Spleen (tissue), 11 donors: ENCODE results near the gene HLCS. TPM values are rescaled to one million over a fixed set of nuclear protein-coding genes. Genes with fewer than 3 reads are reported as not detected.

Source experiments
- DNase-seq: peaks from one replicate; pipeline ENCODE4 v3.0.0-alpha.2; 2020
- H3K27ac ChIP-seq, 8 donors: fragments of 200-600 bp; sonication (generic) in 7 of 8; 1 replicate in 4 of 8; 2 replicates in 4 of 8; pipeline versions ENCODE4 v1.5.0 to v1.8.0; 2016 to 2021; ENCODE audit warnings: inconsistent platforms in 4 of 8, mild to moderate bottlenecking in 4 of 8, moderate library complexity in 1 of 8
- H3K27me3 ChIP-seq, 7 donors: fragments of 200-600 bp; sonication (generic) in 6 of 7; replicated peaks in 1 of 7; 1 replicate in 4 of 7; 2 replicates in 3 of 7; pipeline versions ENCODE4 v1.5.0 to v1.8.0; 2016 to 2021; ENCODE audit warnings: inconsistent platforms in 3 of 7, mild to moderate bottlenecking in 1 of 7
- H3K36me3 ChIP-seq, 6 donors: fragments of 200-600 bp; sonication (generic) in 5 of 6; 1 replicate in 4 of 6; 2 replicates in 2 of 6; pipeline versions ENCODE4 v1.5.0 to v1.8.0; 2016 to 2021; ENCODE audit warnings: inconsistent platforms in 2 of 6
- H3K4me1 ChIP-seq, 6 donors: fragments of 200-600 bp; sonication (generic) in 5 of 6; 1 replicate in 3 of 6; 2 replicates in 3 of 6; pipeline versions ENCODE4 v1.5.0 to v1.8.0; 2016 to 2021; ENCODE audit warnings: inconsistent platforms in 3 of 6
- H3K4me3 ChIP-seq, 8 donors: fragments of 200-600 bp; sonication (generic) in 7 of 8; 1 replicate in 4 of 8; 2 replicates in 4 of 8; pipeline versions ENCODE4 v1.5.0 to v1.8.0; 2016 to 2021; ENCODE audit warnings: inconsistent platforms in 4 of 8, mild to moderate bottlenecking in 4 of 8, moderate library complexity in 2 of 8
- H3K9me3 ChIP-seq, 8 donors: fragments of 200-600 bp; sonication (generic) in 7 of 8; 1 replicate in 4 of 8; 2 replicates in 4 of 8; pipeline versions ENCODE4 v1.5.0 to v1.8.0; 2016 to 2021; ENCODE audit warnings: inconsistent platforms in 4 of 8
- CTCF ChIP-seq, 11 experiments: fragments of 200-600 bp in 7 of 11; fragments of 450-650 bp in 4 of 11; sonication (generic) in 4 of 11; IDR thresholded peaks in 8 of 11; conservative IDR thresholded peaks in 3 of 11; 1 replicate in 7 of 11; 2 replicates in 4 of 11; pipeline versions ENCODE4 v1.4.0 to v1.8.0; 2016 to 2021; ENCODE audit warnings: antibody characterized with exemption in 11 of 11, inconsistent platforms in 4 of 11, mild to moderate bottlenecking in 1 of 11
- POLR2A ChIP-seq, 3 donors: fragments of 450-650 bp; IDR thresholded peaks; one replicate each; pipeline ENCODE4 v1.5.1; 2017; ENCODE audit warnings: antibody characterized with exemption in 3 of 3, mild to moderate bottlenecking in 1 of 3
- POLR2AphosphoS5 ChIP-seq, 3 donors: sonication (generic); formaldehyde crosslinking; IDR thresholded peaks; one replicate each; pipeline ENCODE4 v1.5.1; 2017; ENCODE audit warnings: antibody characterized with exemption in 3 of 3
- WGBS, 5 donors: extraction: QIAGEN DNeasy Blood & Tissue Kit in 3 of 5; methylation state at CpG; one replicate each; pipeline versions ENCODE4 v1.1.5 to v1.1.7; 2013 to 2018; 5-methylcytosine and 5-hydroxymethylcytosine counted together
- intact Hi-C: fragments of 100-400 bp; cut with DNase I; formaldehyde crosslinking; loops from one replicate; pipeline ENCODE4 v1.15.0; 2023; ENCODE audit warnings: low total_unique reads
- polyA plus RNA-seq, 3 donors: library from polyadenylated mRNA; stranded (reverse); fragments of 200-250 nt; gene quantifications; one replicate each; pipeline ENCODE4 v1.2.1, GENCODE V29; 2013
- total RNA-seq, 7 donors: library from RNA; depleted of rRNA in 3 of 7; stranded (reverse); fragments of >200 nt in 3 of 7; fragmentation: NEBNext Ultra II Directional in 4 of 7; extraction: Animal tissue kit (Norgen Biotek cat#: 25700) in 4 of 7; gene quantifications; one replicate each; pipeline versions ENCODE4 v1.1.0 to v1.2.1, GENCODE V29; 2016 to 2021
- donor health status: healthy with polysubstance abuse.
- donor health status: DM: no; HTN: no; CAD: no; lungs with moderate emphysema.
- donor health status: DM: no; HTN: no; CAD: no.
- donor health status: Bipolar disorder and iron deficiency.
- donor health status: healthy.
- donor health status: DM: no; HTN: no; CAD: no.
- donor health status: DM: yes; HTN: yes; CAD: no.

Gene HLCS
- total and polyA plus RNA-seq, 10 donors = 1.7 to 22.8 (median 16.3) TPM

- Histone ChIP-seq H3K4me3 (no peak overlapping the region), H3K36me3 (no peaks in the 10 kb centered on the region), H3K27ac (no peak overlapping the region), H3K4me1 (peaks cover 0 to 5% (median 2%) of the 10 kb centered on the region in 6 donors), H3K9me3 (peaks cover 0 to 5% (median 0%) of the 10 kb centered on the region in 8 donors), H3K27me3 (peaks cover 0 to 11% (median 0%) of the 10 kb centered on the region in 7 donors)
- intact Hi-C loops = no loop called here
- TF ChIP-seq POLR2AphosphoS5 (IDR thresholded peaks at IDR 0.05) (no peak), POLR2A (IDR thresholded peaks at IDR 0.05) (no peak), CTCF (IDR thresholded peaks at IDR 0.05 in 8 of 11, conservative IDR thresholded peaks at IDR 0.05 in 3 of 11) (no peak)
- no peak for DNase-seq
- 33 to 42% (median 37%) methylated on average over 25 to 38 of the region's 38 CpGs for WGBS, 5 donors
These were observed 28.2 kb upstream of the HLCS start for GRCh38 chr21:36994501-36995158.

- Histone ChIP-seq H3K9me3 (peaks cover 0 to 5% (median 0%) of the 10 kb centered on the region in 8 donors), H3K27me3 (peaks cover 0 to 11% (median 0%) of the 10 kb centered on the region in 7 donors), H3K4me1 (peaks cover 0 to 12% (median 4%) of the 10 kb centered on the region in 6 donors), H3K4me3 (no peak overlapping the region), H3K27ac (no peak overlapping the region), H3K36me3 (no peaks in the 10 kb centered on the region)
- intact Hi-C loops = no loop called here
- 62 to 86% (median 76%) methylated on average over 7 of the region's 7 CpGs for WGBS, 5 donors
- no peak for DNase-seq
- no peak for TF ChIP-seq POLR2A (IDR thresholded peaks at IDR 0.05)
- no peak for TF ChIP-seq POLR2AphosphoS5 (IDR thresholded peaks at IDR 0.05)
- TF ChIP-seq CTCF (IDR thresholded peaks at IDR 0.05 in 8 of 11, conservative IDR thresholded peaks at IDR 0.05 in 3 of 11) = no peak
These were observed 26.2 kb upstream of the HLCS start for GRCh38 chr21:36992671-36993070.

- intact Hi-C loops = no loop called here
- no peak for DNase-seq
- H3K27ac ChIP-seq = peak overlapping the region; percentile 76 to 94 (median 92)
- peaks cover 0 to 5% (median 0%) of the 10 kb centered on the region in 8 donors for H3K9me3 ChIP-seq
- H3K4me3 ChIP-seq = peak overlapping the region in 6 of 8 donors; percentile 62 to 80 (median 66)
- peaks cover 0 to 11% (median 0%) of the 10 kb centered on the region in 7 donors for H3K27me3 ChIP-seq
- WGBS, 5 donors = 72 to 80% (median 74%) methylated on average over 21 of the region's 21 CpGs
- H3K4me1 ChIP-seq = peaks cover 0 to 12% (median 4%) of the 10 kb centered on the region in 6 donors
- TF ChIP-seq POLR2AphosphoS5 (IDR thresholded peaks at IDR 0.05) (no peak), POLR2A (IDR thresholded peaks at IDR 0.05) (no peak), CTCF (IDR thresholded peaks at IDR 0.05 in 8 of 11, conservative IDR thresholded peaks at IDR 0.05 in 3 of 11) (no peak)
- no peaks in the 10 kb centered on the region for H3K36me3 ChIP-seq
These were observed 24.2 kb upstream of the HLCS start for GRCh38 chr21:36990508-36991205.
